ENCODE measurements around the gene BTBD9. TPM values are rescaled to one million over a fixed set of nuclear protein-coding genes. Genes with fewer than 3 reads are reported as not detected.

BTBD9 gene
- total and polyA plus RNA-seq, 2 donors (not counting 1 experiment from before 2014, with no cell fraction given): 4.1 to 48.9 TPM

- Mint-ChIP-seq H3K9me3 (ENCODE audit: insufficient read depth) (no peaks in the 10 kb centered on the region), H3K27ac (no peak overlapping the region), H3K4me3 (no peak overlapping the region), H3K27me3 (no peaks in the 10 kb centered on the region), H3K4me1 (no peaks in the 10 kb centered on the region)
- DNase-seq (no peak), ATAC-seq (ENCODE audit: low read depth) (no peak)
- WGBS (ENCODE audit: insufficient coverage): 100% methylated on average over 1 of the region's 2 CpGs
- no peaks in the 10 kb centered on the region for H4K20me1 ChIP-seq (ENCODE audit: control insufficient read depth, insufficient read depth, low read length, poor library complexity, severe bottlenecking)
- POLR2A ChIA-PET: no interaction called here
- H3K27me3 ChIP-seq (replicated peaks in 1 of 4; ENCODE audit: control extremely low read depth in 1 of 4, control insufficient read depth in 3 of 4, insufficient read depth in 4 of 4, low read length in 3 of 4): no peaks in the 10 kb centered on the region
- CTCF ChIA-PET: interaction anchor here (0.5 to 1.5 kb wide), 2 partner anchors 11 to 17 kb away, joined by 4 to 5 read pairs; no protein-coding TSS in a partner anchor
- no peak overlapping the region for H3K9ac ChIP-seq (ENCODE audit: low read length)
- H3K4me3 ChIP-seq (ENCODE audit: control extremely low read depth in 1 of 5, extremely low read depth in 1 of 5, insufficient read depth in 1 of 5, low read depth in 2 of 5, low read length in 4 of 5): no peak overlapping the region
- H3K4me2 ChIP-seq (replicated peaks; ENCODE audit: low read depth, low read length, poor library complexity, severe bottlenecking): no peak overlapping the region
- H2AFZ ChIP-seq (ENCODE audit: insufficient read depth, low read depth, low read length, poor library complexity, severe bottlenecking): no peak overlapping the region
- peaks cover 12 to 33% of the 10 kb centered on the region in 2 experiments for H3K36me3 ChIP-seq (replicated peaks in 1 of 2; ENCODE audit: control extremely low read depth in 1 of 2, control insufficient read depth in 1 of 2, extremely low read depth in 1 of 2, insufficient read depth in 2 of 2, low read length in 1 of 2)
- H3K79me2 ChIP-seq (ENCODE audit: control insufficient read depth, insufficient read depth, low read length): no peaks in the 10 kb centered on the region
- TF ChIP-seq EZH2 (IDR thresholded peaks at IDR 0.05; ENCODE audit: borderline replicate concordance, insufficient read depth, low read depth, low read length, poor library complexity, severe bottlenecking): no peak
- TF ChIP-seq CTCF (IDR thresholded peaks at IDR 0.05): no peak
- H3K4me1 ChIP-seq (ENCODE audit: control insufficient read depth in 2 of 2, insufficient read depth in 2 of 2, low read length in 2 of 2): no peaks in the 10 kb centered on the region
- H3K27ac ChIP-seq (ENCODE audit: low read length in 2 of 2): no peak overlapping the region
- intact Hi-C loops (cut with micrococcal nuclease): no loop called here
- H3K9me3 ChIP-seq (ENCODE audit: control extremely low read depth in 1 of 3, control insufficient read depth in 2 of 3, insufficient read depth in 1 of 3, low read length in 2 of 3): no peaks in the 10 kb centered on the region
These were observed 50.9 kb downstream of the BTBD9 start for GRCh38 chr6:38588631-38589366.

GRCh38 chr6:38587766-38588362 is 51.9 kb downstream of the BTBD9 start:
- Mint-ChIP-seq H3K27me3 (no peaks in the 10 kb centered on the region), H3K27ac (no peak overlapping the region), H3K9me3 (ENCODE audit: insufficient read depth) (no peaks in the 10 kb centered on the region), H3K4me3 (no peak overlapping the region), H3K4me1 (no peaks in the 10 kb centered on the region)
- intact Hi-C loops (cut with micrococcal nuclease): no loop called here
- Histone ChIP-seq H3K4me3 (ENCODE audit: control extremely low read depth in 1 of 5, extremely low read depth in 1 of 5, insufficient read depth in 1 of 5, low read depth in 2 of 5, low read length in 4 of 5) (no peak overlapping the region), H3K9me3 (ENCODE audit: control extremely low read depth in 1 of 3, control insufficient read depth in 2 of 3, insufficient read depth in 1 of 3, low read length in 2 of 3) (no peaks in the 10 kb centered on the region), H3K36me3 (replicated peaks in 1 of 2; ENCODE audit: control extremely low read depth in 1 of 2, control insufficient read depth in 1 of 2, extremely low read depth in 1 of 2, insufficient read depth in 2 of 2, low read length in 1 of 2) (peaks cover 14 to 27% of the 10 kb centered on the region in 2 experiments), H4K20me1 (ENCODE audit: control insufficient read depth, insufficient read depth, low read length, poor library complexity, severe bottlenecking) (no peaks in the 10 kb centered on the region), H3K4me1 (ENCODE audit: control insufficient read depth in 2 of 2, insufficient read depth in 2 of 2, low read length in 2 of 2) (no peaks in the 10 kb centered on the region), H3K9ac (ENCODE audit: low read length) (no peak overlapping the region), H3K79me2 (ENCODE audit: control insufficient read depth, insufficient read depth, low read length) (no peaks in the 10 kb centered on the region), H3K27me3 (replicated peaks in 1 of 4; ENCODE audit: control extremely low read depth in 1 of 4, control insufficient read depth in 3 of 4, insufficient read depth in 4 of 4, low read length in 3 of 4) (no peaks in the 10 kb centered on the region), H2AFZ (ENCODE audit: insufficient read depth, low read depth, low read length, poor library complexity, severe bottlenecking) (no peak overlapping the region), H3K4me2 (replicated peaks; ENCODE audit: low read depth, low read length, poor library complexity, severe bottlenecking) (no peak overlapping the region), H3K27ac (ENCODE audit: low read length in 2 of 2) (no peak overlapping the region)
- DNase-seq (no peak), ATAC-seq (ENCODE audit: low read depth) (no peak)
- 94% methylated on average over 5 of the region's 6 CpGs for WGBS (ENCODE audit: insufficient coverage)
- ChIA-PET POLR2A (no interaction called here), CTCF (interaction anchor here (0.9 kb wide), 1 partner anchor 17 kb away, joined by 3 read pairs; no protein-coding TSS in a partner anchor)
- TF ChIP-seq CTCF (IDR thresholded peaks at IDR 0.05) (no peak), EZH2 (IDR thresholded peaks at IDR 0.05; ENCODE audit: borderline replicate concordance, insufficient read depth, low read depth, low read length, poor library complexity, severe bottlenecking) (no peak)

Data from B cell (primary cell).